B cell (primary cell): Measurements from ENCODE around the gene MICOS13. TPM values are rescaled to one million over a fixed set of nuclear protein-coding genes. Genes with fewer than 3 reads are reported as not detected.
"Not testable (repeated sequence)": the region's sequence is repeated elsewhere in the genome, so short reads cannot be mapped to it uniquely, and the experiment has no call there.

Source experiments
- ATAC-seq: fragments of 200-7000 bp; cut with Tn5 transposase; one replicate; pipeline ENCODE4 v1.10.0; 2021; ENCODE audit warnings: low read depth, mild to moderate bottlenecking, moderate number of reproducible peaks, moderate library complexity
- CTCF ChIA-PET: fragments of 350-600 bp; sonication (Branson Sonifier 250); formaldehyde crosslinking; loops from one replicate; lab custom pipeline; 2021; ENCODE audit warnings: antibody characterized with exemption, inconsistent platforms; lab: Charles Lee
- POLR2A ChIA-PET: fragments of 350-600 bp; sonication (Branson Sonifier 250); formaldehyde crosslinking; loops from one replicate; lab custom pipeline; 2021; ENCODE audit warnings: antibody characterized with exemption; lab: Charles Lee
- DNase-seq: peaks from one replicate; pipeline ENCODE4 v3.0.0; 2013
- H2AFZ ChIP-seq: 2 replicates; pipeline ENCODE4 v1.6.1; 2012; ENCODE audit warnings: mild to moderate bottlenecking, low read depth, low read length; ENCODE audit not compliant: insufficient read depth, poor library complexity, severe bottlenecking
- H3K27ac ChIP-seq, 2 donors: 1 replicate in 1 of 2; 2 replicates in 1 of 2; pipeline ENCODE4 v1.5.1; 2012 to 2013; ENCODE audit warnings: low read length in 2 of 2, mild to moderate bottlenecking in 2 of 2, moderate library complexity in 1 of 2
- H3K27me3 ChIP-seq, 4 experiments: fragments of 200-600 bp in 1 of 4; sonication (generic) in 1 of 4; replicated peaks in 1 of 4; 1 replicate in 2 of 4; 2 replicates in 2 of 4; pipeline versions ENCODE4 v1.6.1 to v1.7.0; 2013 to 2016; ENCODE audit warnings: low read length in 3 of 4, mild to moderate bottlenecking in 2 of 4, mixed read lengths in 1 of 4, moderate library complexity in 1 of 4; ENCODE audit not compliant: insufficient read depth in 4 of 4, control insufficient read depth in 3 of 4; ENCODE audit errors: control extremely low read depth in 1 of 4
- H3K36me3 ChIP-seq, 2 experiments: replicated peaks in 1 of 2; 1 replicate in 1 of 2; 2 replicates in 1 of 2; pipeline versions ENCODE4 v1.6.1 to v1.7.1; 2013; ENCODE audit warnings: low read length in 1 of 2; ENCODE audit not compliant: insufficient read depth in 2 of 2, control insufficient read depth in 1 of 2; ENCODE audit errors: control extremely low read depth in 1 of 2, extremely low read depth in 1 of 2
- H3K4me1 ChIP-seq, 2 donors: fragments of 200-600 bp in 1 of 2; sonication (generic) in 1 of 2; 1 replicate in 1 of 2; 2 replicates in 1 of 2; pipeline versions ENCODE4 v1.5.1 to v1.6.1; 2013 to 2017; ENCODE audit warnings: low read length in 2 of 2; ENCODE audit not compliant: control insufficient read depth in 2 of 2, insufficient read depth in 2 of 2
- H3K4me2 ChIP-seq: replicated peaks from 2 replicates; pipeline ENCODE3; 2012; ENCODE audit warnings: mild to moderate bottlenecking, low read depth, low read length; ENCODE audit not compliant: poor library complexity, severe bottlenecking
- H3K4me3 ChIP-seq, 5 experiments: fragments of 200-600 bp in 1 of 5; sonication (generic) in 1 of 5; 1 replicate in 3 of 5; 2 replicates in 2 of 5; pipeline versions ENCODE4 v1.5.1 to v1.7.0; 2011 to 2016; ENCODE audit warnings: low read length in 4 of 5, mild to moderate bottlenecking in 4 of 5, low read depth in 2 of 5, control low read depth in 1 of 5, moderate library complexity in 1 of 5; ENCODE audit not compliant: insufficient read depth in 1 of 5; ENCODE audit errors: control extremely low read depth in 1 of 5, extremely low read depth in 1 of 5
- H3K79me2 ChIP-seq: fragments of 200-600 bp; sonication (generic); one replicate; pipeline ENCODE4 v1.6.0; 2016; ENCODE audit warnings: low read length; ENCODE audit not compliant: control insufficient read depth, insufficient read depth
- H3K9ac ChIP-seq: fragments of 200-600 bp; sonication (generic); 2 replicates; pipeline ENCODE4 v1.6.1; 2017; ENCODE audit warnings: mild to moderate bottlenecking, low read length, moderate library complexity
- H3K9me3 ChIP-seq, 3 donors: one replicate each; pipeline versions ENCODE4 v1.6.1 to v1.7.1; 2013; ENCODE audit warnings: low read length in 2 of 3; ENCODE audit not compliant: control insufficient read depth in 2 of 3, insufficient read depth in 1 of 3; ENCODE audit errors: control extremely low read depth in 1 of 3
- H4K20me1 ChIP-seq: 2 replicates; pipeline ENCODE4 v1.6.0; 2012; ENCODE audit warnings: mild to moderate bottlenecking, low read length; ENCODE audit not compliant: insufficient read depth, control insufficient read depth, poor library complexity, severe bottlenecking
- H3K27ac Mint-ChIP-seq: one replicate; pipeline ENCODE4 v1.8.0; 2021; ENCODE audit warnings: mixed read lengths
- H3K27me3 Mint-ChIP-seq: one replicate; pipeline ENCODE4 v1.8.0; 2021; ENCODE audit warnings: mixed read lengths
- H3K4me1 Mint-ChIP-seq: one replicate; pipeline ENCODE4 v1.8.0; 2021; ENCODE audit warnings: mixed read lengths
- H3K4me3 Mint-ChIP-seq: one replicate; pipeline ENCODE4 v1.8.0; 2021; ENCODE audit warnings: mixed read lengths
- H3K9me3 Mint-ChIP-seq: one replicate; pipeline ENCODE4 v1.8.0; 2022; ENCODE audit warnings: mixed read lengths; ENCODE audit not compliant: insufficient read depth
- EZH2 ChIP-seq: IDR thresholded peaks from 2 replicates; pipeline ENCODE4 v1.6.1; 2012; ENCODE audit warnings: borderline replicate concordance, low read depth, mild to moderate bottlenecking, moderate library complexity, low read length; ENCODE audit not compliant: insufficient read depth, poor library complexity, severe bottlenecking
- WGBS: methylation state at CpG from one replicate; pipeline ENCODE4 v1.1.5; 2013; ENCODE audit warnings: missing lambda C conversion rate; ENCODE audit not compliant: insufficient coverage; 5-methylcytosine and 5-hydroxymethylcytosine counted together
- intact Hi-C: fragments of 100-400 bp; cut with micrococcal nuclease; formaldehyde crosslinking; loops from one replicate; pipeline ENCODE4 v1.10.0; 2022
- polyA plus RNA-seq: library from polyadenylated mRNA; depleted of rRNA; stranded (reverse); fragments of >200 nt; gene quantifications from 2 replicates; pipeline ENCODE4 v1.2.3, GENCODE V29; 2012
- total RNA-seq, 2 donors: library from RNA; stranded (reverse); fragments of 120-200 nt in 1 of 2; gene quantifications; 1 replicate in 1 of 2; 2 replicates in 1 of 2; pipeline versions ENCODE4 v1.2.3 to v1.2.4, GENCODE V29; 2013 to 2022
- TF ChIP-seq, protein P1 (sequence below): fragments of 200-600 bp; IDR thresholded peaks from one replicate; pipeline ENCODE4 v1.8.0; 2022; ENCODE audit warnings: antibody characterized with exemption, mild to moderate bottlenecking

MICOS13 gene
- total and polyA plus RNA-seq, 2 donors (not counting 1 experiment from before 2014, with no cell fraction given), result 30.8 to 41.9 TPM

- Histone ChIP-seq H3K4me1 (no peaks in the 10 kb centered on the region), H3K9me3 (peaks cover 0 to 2% (median 0%) of the 10 kb centered on the region in 3 donors), H3K27ac (no peak overlapping the region), H3K4me2 (no peak overlapping the region), H4K20me1 (peaks cover 15% of the 10 kb centered on the region), H3K79me2 (peaks cover 14% of the 10 kb centered on the region), H2AFZ (no peak overlapping the region), H3K36me3 (peaks cover 0 to 52% of the 10 kb centered on the region in 2 experiments), H3K9ac (no peak overlapping the region), H3K4me3 (no peak overlapping the region), H3K27me3 (no peaks in the 10 kb centered on the region)
- Mint-ChIP-seq H3K27me3 (no peaks in the 10 kb centered on the region), H3K4me3 (no peak overlapping the region), H3K9me3 (no peaks in the 10 kb centered on the region), H3K27ac (no peak overlapping the region), H3K4me1 (no peaks in the 10 kb centered on the region)
- WGBS, result 98% methylated on average over 36 of the region's 40 CpGs
- TF ChIP-seq EZH2, result no peak
- TF ChIP-seq, protein P1, sequence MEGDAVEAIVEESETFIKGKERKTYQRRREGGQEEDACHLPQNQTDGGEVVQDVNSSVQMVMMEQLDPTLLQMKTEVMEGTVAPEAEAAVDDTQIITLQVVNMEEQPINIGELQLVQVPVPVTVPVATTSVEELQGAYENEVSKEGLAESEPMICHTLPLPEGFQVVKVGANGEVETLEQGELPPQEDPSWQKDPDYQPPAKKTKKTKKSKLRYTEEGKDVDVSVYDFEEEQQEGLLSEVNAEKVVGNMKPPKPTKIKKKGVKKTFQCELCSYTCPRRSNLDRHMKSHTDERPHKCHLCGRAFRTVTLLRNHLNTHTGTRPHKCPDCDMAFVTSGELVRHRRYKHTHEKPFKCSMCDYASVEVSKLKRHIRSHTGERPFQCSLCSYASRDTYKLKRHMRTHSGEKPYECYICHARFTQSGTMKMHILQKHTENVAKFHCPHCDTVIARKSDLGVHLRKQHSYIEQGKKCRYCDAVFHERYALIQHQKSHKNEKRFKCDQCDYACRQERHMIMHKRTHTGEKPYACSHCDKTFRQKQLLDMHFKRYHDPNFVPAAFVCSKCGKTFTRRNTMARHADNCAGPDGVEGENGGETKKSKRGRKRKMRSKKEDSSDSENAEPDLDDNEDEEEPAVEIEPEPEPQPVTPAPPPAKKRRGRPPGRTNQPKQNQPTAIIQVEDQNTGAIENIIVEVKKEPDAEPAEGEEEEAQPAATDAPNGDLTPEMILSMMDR, result no peak
- ATAC-seq (no peak), DNase-seq (peak; percentile 23)
- POLR2A ChIA-PET, result interaction anchor here (0.7 kb wide), 2 partner anchors 9 to 44 kb away, joined by 3 to 5 read pairs; no protein-coding TSS in a partner anchor
- CTCF ChIA-PET, result no interaction called here
- intact Hi-C loops, result no loop called here
These were observed 23.8 kb upstream of the MICOS13 start for GRCh38 chr19:5703819-5704818.

- H3K4me1 Mint-ChIP-seq, H2AFZ ChIP-seq, H3K27me3 ChIP-seq, H3K27ac ChIP-seq, DNase-seq, H3K4me3 Mint-ChIP-seq, H3K9me3 Mint-ChIP-seq, H3K27me3 Mint-ChIP-seq, ATAC-seq, H3K4me1 ChIP-seq, CTCF ChIA-PET, H3K4me2 ChIP-seq, H3K9me3 ChIP-seq, intact Hi-C loops, H3K9ac ChIP-seq, H3K4me3 ChIP-seq, H3K27ac Mint-ChIP-seq: not testable (repeated sequence)
- POLR2A ChIA-PET, result interaction anchor here (0.6 kb wide), 1 partner anchor 1698 kb away, joined by 4 read pairs; no protein-coding TSS in a partner anchor
- Histone ChIP-seq H3K36me3 (peaks cover 0 to 56% of the 10 kb centered on the region in 2 experiments), H4K20me1 (peaks cover 34% of the 10 kb centered on the region), H3K79me2 (peaks cover 14% of the 10 kb centered on the region)
- WGBS, result 92% methylated on average over 5 of the region's 28 CpGs
These were observed 21.7 kb upstream of the MICOS13 start for GRCh38 chr19:5702053-5702410.
